ENCODE results near the gene HCRTR1. TPM values are rescaled to one million over a fixed set of nuclear protein-coding genes. Genes with fewer than 3 reads are reported as not detected.

The HCRTR1 gene
- polyA plus RNA-seq, 1 donor from 2014 or later = 0.37 TPM

GRCh38 chr1:31598980-31599379 lies 18.5 kb upstream of the HCRTR1 start:
- Histone ChIP-seq H4K20me1 (ENCODE audit: insufficient read depth) (no peaks in the 10 kb centered on the region), H2AFZ (ENCODE audit: low read depth, low read length) (no peak overlapping the region), H3K27ac (ENCODE audit: low read length) (no peak overlapping the region), H3K9me2 (ENCODE audit: insufficient read depth, low read length) (no peaks in the 10 kb centered on the region), H3K36me3 (ENCODE audit: insufficient read depth, low read length) (no peaks in the 10 kb centered on the region), H3K9ac (ENCODE audit: low read length) (no peak overlapping the region), H3K9me3 (ENCODE audit: low read length) (no peaks in the 10 kb centered on the region), H3F3A (ENCODE audit: insufficient read depth, low read length, poor library complexity, severe bottlenecking) (no peaks in the 10 kb centered on the region), H3K4me2 (ENCODE audit: low read length) (no peak overlapping the region), H3K4me3 (ENCODE audit: low read length) (no peak overlapping the region), H3K79me2 (replicated peaks; ENCODE audit: insufficient read depth, low read length) (no peaks in the 10 kb centered on the region), H3K27me3 (ENCODE audit: insufficient read depth, low read depth, low read length) (no peaks in the 10 kb centered on the region)
- TF ChIP-seq EP300 (conservative IDR thresholded peaks at IDR 0.05; ENCODE audit: poor library complexity, severe bottlenecking) (no peak), EZH2 (IDR thresholded peaks at IDR 0.05; ENCODE audit: borderline replicate concordance, insufficient read depth, low read length, poor library complexity, severe bottlenecking) (no peak), POLR2AphosphoS5 (IDR thresholded peaks at IDR 0.05) (no peak), CTCF (IDR thresholded peaks at IDR 0.05; ENCODE audit: poor library complexity, severe bottlenecking) (no peak), TAF1 (IDR thresholded peaks at IDR 0.05; ENCODE audit: low read depth) (no peak), MXI1 (conservative IDR thresholded peaks at IDR 0.05; ENCODE audit: poor library complexity, severe bottlenecking) (no peak), REST (IDR thresholded peaks at IDR 0.05; ENCODE audit: borderline replicate concordance) (no peak), SMC3 (conservative IDR thresholded peaks at IDR 0.05; ENCODE audit: poor library complexity) (no peak), RAD21 (conservative IDR thresholded peaks at IDR 0.05) (no peak)

- Histone ChIP-seq H3K79me2 (replicated peaks; ENCODE audit: insufficient read depth, low read length) (no peaks in the 10 kb centered on the region), H3F3A (ENCODE audit: insufficient read depth, low read length, poor library complexity, severe bottlenecking) (no peaks in the 10 kb centered on the region), H2AFZ (ENCODE audit: low read depth, low read length) (no peak overlapping the region), H3K27ac (ENCODE audit: low read length) (no peak overlapping the region), H4K20me1 (ENCODE audit: insufficient read depth) (no peaks in the 10 kb centered on the region), H3K9me2 (ENCODE audit: insufficient read depth, low read length) (no peaks in the 10 kb centered on the region), H3K4me2 (ENCODE audit: low read length) (no peak overlapping the region), H3K27me3 (ENCODE audit: insufficient read depth, low read depth, low read length) (no peaks in the 10 kb centered on the region), H3K9ac (ENCODE audit: low read length) (no peak overlapping the region), H3K4me3 (ENCODE audit: low read length) (no peak overlapping the region), H3K36me3 (ENCODE audit: insufficient read depth, low read length) (no peaks in the 10 kb centered on the region), H3K9me3 (ENCODE audit: low read length) (no peaks in the 10 kb centered on the region)
- no peak for TF ChIP-seq EP300 (conservative IDR thresholded peaks at IDR 0.05; ENCODE audit: poor library complexity, severe bottlenecking)
- no peak for TF ChIP-seq MXI1 (conservative IDR thresholded peaks at IDR 0.05; ENCODE audit: poor library complexity, severe bottlenecking)
- no peak for TF ChIP-seq EZH2 (IDR thresholded peaks at IDR 0.05; ENCODE audit: borderline replicate concordance, insufficient read depth, low read length, poor library complexity, severe bottlenecking)
- no peak for TF ChIP-seq SMC3 (conservative IDR thresholded peaks at IDR 0.05; ENCODE audit: poor library complexity)
- TF ChIP-seq CTCF (IDR thresholded peaks at IDR 0.05; ENCODE audit: poor library complexity, severe bottlenecking) = no peak
- TF ChIP-seq POLR2AphosphoS5 (IDR thresholded peaks at IDR 0.05) = no peak
- no peak for TF ChIP-seq TAF1 (IDR thresholded peaks at IDR 0.05; ENCODE audit: low read depth)
- TF ChIP-seq RAD21 (conservative IDR thresholded peaks at IDR 0.05) = no peak
- TF ChIP-seq REST (IDR thresholded peaks at IDR 0.05; ENCODE audit: borderline replicate concordance) = no peak
Observed at GRCh38 chr1:31600641-31601040, 16.8 kb upstream of the HCRTR1 start.
